ENCODE data around the gene IL1R1. TPM values are rescaled to one million over a fixed set of nuclear protein-coding genes. Genes with fewer than 3 reads are reported as not detected.

The IL1R1 gene
- polyA plus RNA-seq, 3 donors = 1.8 to 2.7 (median 2.6) TPM

- H3K9me3 ChIP-seq (replicated peaks in 1 of 2; ENCODE audit: control insufficient read depth in 1 of 2, insufficient read depth in 1 of 2, low read length in 2 of 2) = no peaks in the 10 kb centered on the region
- DNase-seq = no peak
- no peaks in the 10 kb centered on the region for H3K36me3 Mint-ChIP-seq
- H3K27ac Mint-ChIP-seq = peak overlapping the region in 1 of 7 donors; percentile 52
- no peak overlapping the region for H3K4me3 Mint-ChIP-seq
- H3K4me2 ChIP-seq (replicated peaks; ENCODE audit: extremely low read depth, low read length, poor library complexity, severe bottlenecking) = no peak overlapping the region
- no peak overlapping the region for H2AFZ ChIP-seq (ENCODE audit: insufficient read depth, low read depth, low read length, poor library complexity, severe bottlenecking)
- peaks cover 22 to 41% of the 10 kb centered on the region in 2 donors for H3K4me1 ChIP-seq (ENCODE audit: control insufficient read depth in 1 of 2, insufficient read depth in 2 of 2, low read length in 2 of 2)
- no peaks in the 10 kb centered on the region for H3K27me3 ChIP-seq (ENCODE audit: control insufficient read depth in 2 of 2, insufficient read depth in 2 of 2, low read length in 2 of 2)
- H3K27me3 Mint-ChIP-seq (ENCODE audit: low read depth in 3 of 3) = peaks cover 0 to 9% (median 1%) of the 10 kb centered on the region in 3 donors
- TF ChIP-seq CTCF (IDR thresholded peaks at IDR 0.05) = no peak
- no peak overlapping the region for H3K4me3 ChIP-seq (replicated peaks in 1 of 3; ENCODE audit: low read depth in 2 of 3, low read length in 3 of 3)
- H3K4me1 Mint-ChIP-seq = peaks cover 33% of the 10 kb centered on the region
- intact Hi-C loops (cut with micrococcal nuclease) = no loop called here
- H4K20me1 ChIP-seq (ENCODE audit: insufficient read depth, low read length) = no peaks in the 10 kb centered on the region
- no CpG with 5 or more reads among the region's 1 CpG for WGBS (ENCODE audit: insufficient coverage)
- H3K36me3 ChIP-seq (replicated peaks in 1 of 2; ENCODE audit: control insufficient read depth in 1 of 2, insufficient read depth in 2 of 2, low read length in 2 of 2) = no peaks in the 10 kb centered on the region
- H3K9ac ChIP-seq (ENCODE audit: insufficient read depth, low read length, poor library complexity, severe bottlenecking) = no peak overlapping the region
- H3K9me3 Mint-ChIP-seq = peaks cover 0 to 3% (median 1%) of the 10 kb centered on the region in 7 donors
- H3K79me2 ChIP-seq (ENCODE audit: insufficient read depth, low read length) = no peaks in the 10 kb centered on the region
- no peak overlapping the region for H3K27ac ChIP-seq (ENCODE audit: low read depth in 1 of 2, low read length in 2 of 2)
Observed at GRCh38 chr2:102129082-102129481, 13.5 kb upstream of the IL1R1 start.

- TF ChIP-seq CTCF (IDR thresholded peaks at IDR 0.05) = no peak
- peak overlapping the region in 1 of 2 donors; percentile 47 for H3K27ac ChIP-seq (ENCODE audit: low read depth in 1 of 2, low read length in 2 of 2)
- no peaks in the 10 kb centered on the region for H3K79me2 ChIP-seq (ENCODE audit: insufficient read depth, low read length)
- H3K9ac ChIP-seq (ENCODE audit: insufficient read depth, low read length, poor library complexity, severe bottlenecking) = no peak overlapping the region
- peak overlapping the region; percentile 36 for H3K4me2 ChIP-seq (replicated peaks; ENCODE audit: extremely low read depth, low read length, poor library complexity, severe bottlenecking)
- Mint-ChIP-seq H3K4me1 (peaks cover 33% of the 10 kb centered on the region), H3K27ac (peak overlapping the region; percentile 53 to 91 (median 78)), H3K9me3 (peaks cover 0 to 3% (median 1%) of the 10 kb centered on the region in 7 donors), H3K36me3 (no peaks in the 10 kb centered on the region), H3K4me3 (peak overlapping the region in 1 of 2 donors; percentile 35), H3K27me3 (ENCODE audit: low read depth in 3 of 3) (peaks cover 2 to 9% (median 3%) of the 10 kb centered on the region in 3 donors)
- peak in 2 of 3 donors; percentile 49 to 57 for DNase-seq
- no peaks in the 10 kb centered on the region for H4K20me1 ChIP-seq (ENCODE audit: insufficient read depth, low read length)
- no peaks in the 10 kb centered on the region for H3K36me3 ChIP-seq (replicated peaks in 1 of 2; ENCODE audit: control insufficient read depth in 1 of 2, insufficient read depth in 2 of 2, low read length in 2 of 2)
- intact Hi-C loops (cut with micrococcal nuclease) = no loop called here
- H3K4me3 ChIP-seq (replicated peaks in 1 of 3; ENCODE audit: low read depth in 2 of 3, low read length in 3 of 3) = no peak overlapping the region
- H3K9me3 ChIP-seq (replicated peaks in 1 of 2; ENCODE audit: control insufficient read depth in 1 of 2, insufficient read depth in 1 of 2, low read length in 2 of 2) = no peaks in the 10 kb centered on the region
- H2AFZ ChIP-seq (ENCODE audit: insufficient read depth, low read depth, low read length, poor library complexity, severe bottlenecking) = no peak overlapping the region
- H3K27me3 ChIP-seq (ENCODE audit: control insufficient read depth in 2 of 2, insufficient read depth in 2 of 2, low read length in 2 of 2) = no peaks in the 10 kb centered on the region
- WGBS (ENCODE audit: insufficient coverage) = no CpG with 5 or more reads among the region's 5 CpGs
- peaks cover 22 to 41% of the 10 kb centered on the region in 2 donors for H3K4me1 ChIP-seq (ENCODE audit: control insufficient read depth in 1 of 2, insufficient read depth in 2 of 2, low read length in 2 of 2)
Observed at GRCh38 chr2:102129951-102130646, 12.4 kb upstream of the IL1R1 start.

Data from CD14-positive monocyte (primary cell).